ENCODE results near the gene UGT3A1.
"Not testable (repeated sequence)": the region's sequence is repeated elsewhere in the genome, so short reads cannot be mapped to it uniquely, and the experiment has no call there.

The UGT3A1 gene

DNA sequence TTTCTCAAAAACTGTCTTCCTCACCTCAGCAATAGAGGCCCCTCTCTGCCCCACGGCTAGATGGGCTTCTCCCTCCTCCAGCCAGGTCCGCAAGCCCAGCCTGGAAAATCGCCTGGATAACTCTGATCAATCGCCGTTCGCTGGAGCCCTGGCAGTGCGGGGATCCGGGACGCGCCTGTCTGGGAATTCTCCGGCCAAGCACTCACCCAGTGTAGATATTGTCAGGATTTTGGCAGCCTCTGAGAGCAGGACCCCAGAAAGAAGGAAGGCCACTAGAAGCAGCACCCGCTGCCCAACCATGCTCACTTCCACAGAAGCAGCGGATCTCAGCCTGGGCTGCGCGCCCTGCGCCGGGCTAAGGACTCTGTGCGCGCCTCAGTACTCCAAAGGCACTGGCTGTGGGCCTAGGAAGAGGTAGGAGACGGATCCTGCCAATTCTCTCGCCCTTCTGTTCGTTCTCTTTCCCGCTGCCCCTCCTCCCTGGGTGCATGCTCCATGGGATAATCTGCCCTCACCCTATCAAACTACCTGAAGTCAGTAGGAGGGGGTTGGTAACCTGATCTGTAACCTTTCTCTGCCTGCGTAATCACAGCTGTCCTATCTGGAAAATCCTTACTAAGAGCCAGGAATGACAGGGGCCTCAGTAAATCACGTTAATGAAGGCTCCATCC lies at the start of gene UGT3A1:
TSS of gene UGT3A1 (minus strand) at position 450 of the 671 bp plus-strand sequence. CDS start at position 300, 150 bp downstream.
- no peak for DNase-seq

DNA sequence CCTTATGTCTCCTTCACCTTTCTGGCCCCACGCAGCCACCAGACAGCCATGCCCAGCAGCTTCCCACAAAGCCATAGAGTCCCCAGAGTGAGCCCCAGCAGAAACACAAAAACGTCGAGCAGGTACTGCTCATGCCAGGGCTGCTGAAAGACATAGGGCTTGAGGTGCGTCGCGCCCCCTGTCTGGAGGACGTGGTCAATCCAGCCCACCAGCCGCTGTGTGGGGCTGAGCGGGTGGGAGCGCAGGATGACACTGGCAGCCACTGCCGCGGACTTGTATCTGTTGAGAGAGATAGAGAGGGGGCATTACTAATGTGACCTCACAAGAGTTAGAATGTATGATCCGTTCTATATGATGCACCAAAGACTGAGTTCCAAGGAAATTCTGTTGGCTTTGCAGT lies 44.5 kb upstream of the UGT3A1 start:
- DNase-seq: no peak

DNA sequence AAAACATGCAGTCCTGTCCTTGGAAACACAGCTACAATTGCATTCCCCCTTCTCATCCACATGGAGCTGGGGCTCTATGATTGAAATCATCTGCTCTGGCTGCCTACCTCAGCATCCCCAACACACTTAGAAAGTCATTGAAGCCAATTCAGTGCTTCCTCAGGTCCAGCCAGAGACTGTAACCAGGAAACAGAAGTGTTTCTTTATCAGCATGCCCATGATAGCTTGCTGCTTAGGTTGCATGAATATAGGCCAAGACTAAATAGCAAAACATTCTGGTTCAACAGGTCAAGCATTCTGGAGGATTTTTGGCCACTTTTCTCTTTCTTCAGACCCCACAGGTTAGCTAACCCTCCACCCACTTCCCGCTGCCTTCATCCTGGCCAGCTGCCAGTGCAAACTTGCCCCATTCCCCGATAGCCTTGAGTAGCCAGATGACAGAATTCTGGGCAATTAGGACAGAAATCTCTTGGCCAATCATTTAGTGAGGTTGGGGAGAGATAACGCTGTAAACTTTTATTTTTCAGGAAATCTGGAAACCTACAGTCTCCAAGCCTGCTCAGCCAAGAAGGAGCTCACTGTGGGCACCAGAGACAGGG lies 43.4 kb upstream of the UGT3A1 start:
- DNase-seq: not testable (repeated sequence)

DNA sequence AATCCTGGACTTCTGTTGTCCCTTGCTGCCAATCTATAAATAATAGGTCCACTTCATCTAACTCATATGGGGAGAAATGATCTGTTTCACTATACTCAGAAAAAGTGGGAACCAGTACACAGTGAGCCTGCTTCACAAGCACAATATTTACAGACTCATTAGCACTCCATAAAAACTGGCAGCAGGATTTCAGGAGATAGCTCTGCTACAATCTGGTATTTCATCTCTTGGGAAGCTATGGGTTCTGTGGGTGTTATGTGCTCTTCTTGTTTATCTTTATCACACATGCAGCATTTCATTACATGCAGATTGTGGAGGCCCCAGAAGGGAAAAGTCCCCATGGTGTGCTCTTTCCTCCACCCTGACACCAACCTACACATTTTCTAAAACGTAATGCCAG lies 42.3 kb upstream of the UGT3A1 start:
- DNase-seq: no peak

- no peak for DNase-seq
These were observed 41.9 kb upstream of the UGT3A1 start for GRCh38 chr5:36033047-36033446.

DNA sequence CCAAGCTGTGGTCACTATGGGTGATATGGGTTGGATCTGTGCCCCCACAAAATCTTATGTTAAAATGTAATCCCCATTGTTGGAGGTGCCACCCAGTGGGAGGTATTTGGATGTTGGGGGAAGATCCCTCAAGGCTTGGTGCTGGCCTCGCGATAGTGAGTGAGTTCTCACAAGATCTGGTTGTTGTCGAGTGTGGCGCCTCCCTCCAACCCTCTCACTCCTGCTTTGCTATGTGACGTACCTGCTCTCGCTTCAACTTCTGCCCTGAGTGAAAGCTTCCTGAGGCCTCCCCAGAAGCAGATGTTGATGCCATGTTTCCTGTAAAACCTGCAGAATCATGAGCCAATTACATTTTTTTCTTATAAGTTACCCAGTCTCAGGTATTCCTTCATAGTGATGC lies 40.0 kb upstream of the UGT3A1 start:
- DNase-seq: no peak

GRCh38 chr5:36029914-36030313 lies 38.7 kb upstream of the UGT3A1 start:
- DNase-seq: no peak

DNA sequence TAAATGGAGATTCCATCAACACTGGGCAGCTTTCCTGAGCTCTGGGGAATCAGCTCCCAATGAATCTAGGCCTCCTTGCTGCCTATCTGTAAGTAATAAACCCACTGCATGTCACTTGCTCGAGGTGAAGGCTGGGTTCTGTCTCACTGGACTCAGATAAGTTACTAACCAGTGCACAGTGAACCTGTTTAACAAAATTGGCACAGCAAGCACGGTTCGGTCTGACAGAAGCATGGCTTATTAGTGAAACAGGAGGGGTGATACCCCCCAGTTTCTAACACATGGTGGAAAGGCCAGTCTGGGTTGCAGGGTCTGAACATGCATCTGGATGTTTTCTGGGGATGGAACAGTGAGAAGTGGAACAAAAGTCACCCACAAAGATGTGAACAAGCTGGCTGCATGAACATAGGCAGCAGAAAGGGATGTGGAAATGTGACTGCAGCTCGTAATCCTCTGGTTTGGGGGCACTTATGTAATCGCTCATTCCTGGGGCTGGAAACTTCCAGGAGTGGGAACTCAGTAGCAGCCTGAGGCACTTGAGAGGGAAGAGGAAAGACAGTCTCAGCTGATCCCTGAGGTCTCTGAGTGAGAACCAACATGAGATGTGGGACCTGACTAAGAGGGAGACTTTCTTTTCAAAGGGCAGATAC lies 37.8 kb upstream of the UGT3A1 start:
- no peak for DNase-seq

- no peak for DNase-seq
These were observed 36.5 kb upstream of the UGT3A1 start for GRCh38 chr5:36027711-36028110.

GRCh38 chr5:36026706-36027465 lies 35.7 kb upstream of the UGT3A1 start:
- no peak for DNase-seq

- DNase-seq: not testable (repeated sequence)
These were observed 31.1 kb upstream of the UGT3A1 start for GRCh38 chr5:36022246-36022645.

GRCh38 chr5:36019584-36019983 lies 28.4 kb upstream of the UGT3A1 start:
- DNase-seq: not testable (repeated sequence)

- no peak for DNase-seq
These were observed 26.4 kb upstream of the UGT3A1 start for GRCh38 chr5:36017622-36018021.

- no peak for DNase-seq
These were observed 25.8 kb upstream of the UGT3A1 start for GRCh38 chr5:36017004-36017403.

DNA sequence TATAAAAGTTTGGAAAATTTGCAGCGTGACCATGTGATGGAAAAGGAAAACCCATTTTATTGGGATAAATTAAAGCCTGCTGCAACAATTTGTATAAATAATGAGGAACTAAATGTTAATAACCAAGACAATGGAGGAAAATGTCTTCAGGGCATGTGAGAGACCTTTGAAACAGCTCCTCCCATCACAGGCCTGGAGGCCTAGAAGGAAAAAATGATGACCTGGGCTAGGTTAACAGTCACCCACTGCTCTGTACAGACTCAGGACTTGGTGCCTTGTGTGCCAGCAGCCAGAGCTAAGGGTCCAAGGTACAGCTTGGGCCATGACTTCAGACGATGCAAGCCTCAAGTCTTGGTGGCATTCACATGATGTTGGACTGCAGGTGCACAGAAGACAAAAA lies 22.0 kb upstream of the UGT3A1 start:
- DNase-seq: no peak

DNA sequence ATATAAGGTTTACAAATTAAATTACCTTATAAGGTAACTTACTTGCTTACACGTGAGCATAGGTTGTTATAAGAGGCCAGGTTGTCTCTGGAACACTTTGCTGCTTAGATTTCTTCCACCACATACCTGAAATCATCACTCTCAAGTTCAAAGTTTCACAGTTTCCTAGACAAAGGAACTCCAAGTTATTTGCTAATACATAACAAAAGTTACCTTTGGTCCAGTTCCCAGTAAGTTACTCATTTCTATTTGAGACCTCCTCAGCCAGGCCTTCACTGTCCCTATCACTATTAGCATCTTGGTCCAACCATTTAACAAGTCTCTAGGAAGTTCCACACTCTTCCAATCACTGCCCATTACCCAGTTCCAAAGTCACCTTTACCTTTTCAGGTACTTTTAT lies 18.5 kb upstream of the UGT3A1 start:
- DNase-seq: no peak

DNA sequence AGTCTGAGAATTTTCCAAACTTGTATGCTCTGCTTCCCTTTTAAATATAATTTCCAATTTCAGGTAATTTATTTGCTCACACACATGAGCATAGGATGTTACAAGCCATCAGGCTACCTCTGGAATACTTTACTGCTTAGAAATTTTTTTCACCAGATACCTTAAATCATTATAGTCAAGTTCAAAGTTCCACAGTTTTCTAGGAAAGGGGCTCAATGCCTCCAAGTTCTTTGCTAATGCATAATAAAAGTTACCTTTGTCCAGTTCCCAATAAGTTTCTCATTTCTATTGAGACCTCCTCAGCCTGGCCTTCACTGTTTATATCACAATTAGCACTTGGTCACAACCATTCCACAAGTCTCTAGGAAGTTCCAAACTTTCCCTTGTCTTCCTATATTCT lies 16.2 kb upstream of the UGT3A1 start:
- no peak for DNase-seq

GRCh38 chr5:36006163-36006562 lies 15.0 kb upstream of the UGT3A1 start:
- DNase-seq: no peak

DNA sequence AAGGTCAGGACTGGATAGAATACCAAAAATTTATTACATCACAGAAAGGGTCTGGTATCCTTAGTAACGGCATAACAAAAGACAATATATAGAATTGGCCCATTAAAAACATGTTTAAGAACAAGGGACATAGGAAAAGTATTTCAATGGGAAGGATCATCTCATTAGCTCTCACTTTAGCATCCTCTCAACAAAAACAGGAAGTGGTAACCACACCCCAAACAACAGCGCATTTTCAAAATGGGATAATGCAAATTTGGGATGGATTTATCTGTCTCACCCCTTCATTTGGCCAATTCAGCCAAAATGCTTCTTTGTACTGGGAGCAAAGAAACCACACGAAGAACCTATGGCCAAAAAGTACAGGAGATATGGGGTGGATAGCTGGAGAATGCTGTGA lies 9.8 kb upstream of the UGT3A1 start:
- no peak for DNase-seq

- no peak for DNase-seq
These were observed 8.4 kb upstream of the UGT3A1 start for GRCh38 chr5:35999547-35999946.

- DNase-seq: no peak
These were observed 4.9 kb upstream of the UGT3A1 start for GRCh38 chr5:35996076-35996475.

DNA sequence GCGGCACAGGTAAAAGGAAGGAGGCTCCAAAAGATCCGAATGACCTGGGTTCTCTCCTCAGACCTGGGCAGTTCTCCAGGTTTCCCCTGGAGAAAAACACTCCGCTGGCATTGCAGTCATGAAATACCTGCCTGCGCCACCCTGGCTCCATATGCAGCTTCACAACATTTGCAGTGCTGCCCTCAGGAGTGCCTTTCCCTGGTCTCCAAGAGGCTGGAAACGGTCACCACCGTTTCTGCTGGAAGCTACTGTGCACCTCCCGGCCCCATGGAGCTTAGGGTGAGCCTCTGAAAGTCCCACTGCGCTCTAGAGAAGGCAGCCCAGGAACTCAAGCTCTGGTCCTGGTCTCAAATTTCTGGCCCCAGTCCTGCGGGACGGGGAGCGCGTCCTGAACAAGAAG lies 670 bp downstream of the UGT3A1 start:
- no peak for DNase-seq

DNA sequence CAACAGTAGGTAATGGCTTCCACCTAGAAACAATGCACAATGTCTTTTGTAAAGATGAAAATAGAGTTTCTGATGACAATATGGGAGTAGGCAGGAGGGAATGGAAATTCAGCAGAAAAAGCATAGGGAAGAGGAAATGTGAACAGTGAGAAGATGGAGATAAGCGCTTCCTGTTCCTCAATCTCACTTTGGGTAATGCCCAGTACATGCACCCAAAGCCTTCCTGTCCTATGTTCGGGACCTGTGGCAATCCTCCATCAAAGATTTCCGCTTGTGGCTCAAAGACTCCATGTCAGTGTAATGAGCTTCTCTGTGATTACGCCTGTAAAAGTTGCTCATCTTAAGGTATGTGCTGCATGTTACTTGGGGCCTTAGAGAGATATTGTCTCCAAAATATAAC lies 2.7 kb downstream of the UGT3A1 start:
- no peak for DNase-seq

DNA sequence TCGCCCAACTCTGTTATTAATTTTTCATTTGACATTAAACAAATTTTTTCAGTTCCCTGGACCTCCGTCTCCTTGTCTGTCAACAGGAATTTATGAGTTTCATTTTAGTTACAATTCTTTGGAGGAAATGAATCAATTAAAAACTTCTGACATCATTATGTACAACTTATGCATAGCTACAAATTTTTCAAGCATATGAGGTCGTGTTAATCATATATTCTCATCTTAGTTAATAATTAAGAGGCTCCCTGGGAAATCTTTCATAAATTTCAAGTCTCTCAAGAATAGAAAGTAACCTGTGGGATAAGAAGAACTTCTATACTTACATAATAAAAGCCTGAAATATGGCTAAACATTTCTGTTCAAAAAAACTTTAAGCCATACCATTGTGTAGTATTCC lies 3.4 kb downstream of the UGT3A1 start:
- no peak for DNase-seq
